NK-92 (cell line): ENCODE measurements around the gene GPR150.
"Not testable (repeated sequence)": the region's sequence is repeated elsewhere in the genome, so short reads cannot be mapped to it uniquely, and the experiment has no call there.

ENCODE experiments used
- DNase-seq: peaks from one replicate; lab custom pipeline; 2025; ENCODE audit not compliant: unreplicated experiment; lab: John Stamatoyannopoulos, UW

GPR150 gene

DNA sequence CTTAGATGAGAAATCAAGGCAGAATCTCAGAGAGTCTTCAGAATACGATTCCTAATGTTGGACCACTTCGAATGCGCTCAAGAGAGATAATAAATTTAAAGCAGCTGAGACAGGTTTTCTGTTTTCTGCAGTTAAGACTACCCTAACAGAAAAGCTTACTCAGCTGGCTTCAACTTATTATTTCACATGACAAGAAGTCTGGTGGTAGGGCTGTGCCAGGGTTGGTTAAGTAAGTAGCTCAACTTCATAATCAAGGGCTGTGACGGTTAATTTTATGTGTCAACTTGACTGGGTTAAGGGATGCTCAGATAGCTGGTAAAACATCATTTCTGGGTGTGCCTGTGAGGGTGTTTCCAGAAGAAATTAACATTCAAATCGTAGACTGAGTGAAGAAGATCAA lies 3.8 kb downstream of the GPR150 start:
- DNase-seq: no peak

DNA sequence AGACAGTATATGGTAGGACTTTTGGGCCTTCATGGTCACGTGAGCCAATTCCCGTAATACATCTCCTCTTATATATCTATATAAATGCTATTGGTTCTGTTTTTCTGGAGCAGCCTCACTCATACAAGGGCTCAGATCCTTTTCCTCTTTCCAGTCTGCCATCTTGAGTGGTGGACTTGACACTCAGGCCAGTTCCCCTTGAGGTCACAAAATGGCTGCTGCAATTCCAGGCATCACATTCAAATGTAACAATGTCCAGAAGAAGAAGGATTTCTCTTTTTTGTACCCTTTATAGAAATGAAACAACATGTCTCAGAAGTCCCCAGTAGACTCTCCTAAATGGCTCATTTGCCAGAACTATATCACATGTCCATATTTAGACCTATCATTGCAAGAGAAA lies 4.5 kb downstream of the GPR150 start:
- no peak for DNase-seq

- no peak for DNase-seq
These were observed 6.8 kb downstream of the GPR150 start for GRCh38 chr5:95626701-95627100.

DNA sequence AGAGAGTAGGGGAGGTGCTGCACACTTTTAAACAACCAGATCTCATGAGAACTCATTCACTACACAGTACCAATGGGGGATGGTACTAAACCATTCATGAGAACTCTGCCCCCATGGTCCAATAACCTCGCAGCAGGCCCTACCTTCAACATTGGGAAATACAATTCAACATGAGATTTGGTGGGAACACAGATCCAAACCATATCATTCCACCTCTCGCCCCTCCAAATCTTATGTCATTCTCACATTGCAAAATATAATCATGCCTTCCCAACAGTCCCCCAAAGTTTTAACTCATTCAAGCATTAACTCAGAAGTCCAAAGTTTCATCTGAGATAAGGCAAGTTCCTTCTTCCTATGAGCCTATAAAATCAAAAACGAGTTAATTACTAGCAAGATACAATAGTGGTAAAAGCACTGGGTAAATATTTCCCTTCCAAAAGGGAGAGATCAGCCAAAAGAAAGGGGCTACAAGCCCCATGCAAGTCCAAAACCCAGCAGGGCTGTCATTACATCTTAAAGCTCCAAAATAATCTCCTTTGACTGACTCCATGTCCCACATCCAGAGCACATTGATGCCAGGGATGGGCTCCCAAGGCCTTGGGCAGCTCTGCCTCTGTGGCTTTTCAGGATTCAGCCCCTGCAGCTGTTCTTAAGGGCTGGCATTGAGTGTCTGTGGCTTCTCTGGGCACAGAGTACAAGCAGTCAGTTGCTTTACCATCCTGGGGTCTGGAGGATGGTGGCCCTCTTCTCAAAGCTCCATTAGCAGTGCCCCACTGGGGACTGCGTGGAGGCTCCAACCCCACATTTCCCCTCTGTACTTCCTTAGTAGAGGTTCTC lies 8.3 kb downstream of the GPR150 start:
- no peak for DNase-seq

DNA sequence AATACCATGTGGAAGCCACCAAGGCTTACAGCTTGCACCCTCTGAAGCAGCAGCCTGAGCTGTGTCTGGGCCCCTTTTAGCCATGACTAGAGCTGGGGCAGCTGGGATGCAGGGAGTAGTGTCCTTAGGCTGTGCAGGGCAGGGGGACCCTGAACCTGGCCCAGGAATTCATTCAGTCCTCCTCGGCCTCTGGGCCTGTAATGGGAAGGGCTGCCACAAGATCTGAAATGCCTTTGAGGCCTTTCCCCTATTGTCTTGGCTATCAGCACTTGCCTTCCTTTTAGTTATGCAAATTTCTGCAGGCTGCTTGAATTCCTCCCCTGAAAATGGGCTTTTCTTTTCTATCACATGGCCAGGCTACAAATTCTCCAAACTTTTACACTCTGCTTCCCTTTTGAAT lies 9.0 kb downstream of the GPR150 start:
- no peak for DNase-seq

GRCh38 chr5:95630394-95630917 lies 10.6 kb downstream of the GPR150 start:
- DNase-seq: no peak

GRCh38 chr5:95631255-95631958 lies 11.5 kb downstream of the GPR150 start:
- no peak for DNase-seq

DNA sequence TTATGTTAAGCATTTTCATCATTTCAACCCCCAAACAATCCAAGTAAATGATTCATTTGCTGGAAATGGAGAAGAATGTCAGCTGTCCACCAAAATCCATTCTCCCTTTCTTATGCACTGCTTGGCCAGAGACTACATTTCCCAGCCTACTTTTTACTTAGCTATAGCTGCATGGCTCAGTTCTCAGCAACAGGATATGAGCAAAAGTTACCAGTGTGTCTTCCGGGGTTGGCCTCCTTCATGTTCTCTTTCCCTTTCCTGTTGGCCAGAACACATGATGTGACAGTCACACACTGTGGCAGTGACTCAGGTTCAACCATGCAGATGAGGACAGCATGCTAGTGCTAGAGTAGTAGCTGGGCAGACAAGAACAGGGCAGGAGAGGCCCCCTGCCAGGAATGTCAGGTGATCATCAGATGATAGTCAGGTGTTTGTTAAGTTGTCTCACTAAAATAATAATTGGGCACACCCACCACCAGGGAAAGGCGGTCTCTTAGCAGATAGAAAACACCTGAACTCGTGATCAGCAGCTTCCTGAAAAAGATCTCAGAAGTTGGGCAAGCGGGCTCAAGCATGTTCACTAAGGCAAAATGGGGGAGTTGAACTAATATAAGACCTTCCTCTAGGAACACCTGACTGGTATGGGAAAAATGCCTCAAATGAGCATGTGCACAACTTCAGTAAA lies 12.2 kb downstream of the GPR150 start:
- no peak for DNase-seq

DNA sequence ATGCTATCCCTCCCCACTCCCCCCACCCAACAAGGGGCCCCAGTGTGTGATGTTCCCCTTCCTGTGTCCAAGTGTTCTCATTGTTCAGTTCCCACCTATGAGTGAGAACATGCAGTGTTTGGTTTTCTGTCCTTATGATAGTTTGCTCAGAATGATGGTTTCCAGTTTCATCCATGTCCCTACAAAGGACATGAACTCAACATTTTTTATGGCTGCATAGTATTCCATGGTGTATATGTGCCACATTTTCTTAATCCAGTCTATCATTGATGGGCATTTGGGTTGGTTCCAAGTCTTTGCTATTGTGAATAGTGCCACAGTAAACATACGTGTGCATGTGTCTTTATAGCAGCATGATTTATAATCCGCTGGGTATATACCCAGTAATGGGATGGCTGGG lies 13.1 kb downstream of the GPR150 start:
- DNase-seq: not testable (repeated sequence)

DNA sequence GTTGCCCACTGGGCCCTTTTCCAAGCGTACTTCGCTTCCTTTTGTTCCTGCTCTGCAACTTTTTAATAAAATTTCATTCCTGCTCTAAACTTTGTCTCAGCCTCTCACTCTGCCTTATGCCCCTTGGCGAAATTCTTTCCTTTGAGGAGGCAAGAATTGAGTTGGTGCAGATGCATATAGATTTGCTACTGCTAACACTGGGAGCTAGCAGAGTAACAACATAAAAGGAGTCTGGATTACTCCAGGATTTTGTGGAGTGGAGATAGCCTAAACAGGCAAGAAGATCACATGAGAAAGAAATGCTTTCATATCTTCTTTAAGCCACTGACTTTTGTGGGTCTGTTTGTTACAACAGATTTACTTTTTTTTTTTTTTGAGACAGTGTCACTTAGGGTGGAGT lies 13.8 kb downstream of the GPR150 start:
- DNase-seq: no peak

DNA sequence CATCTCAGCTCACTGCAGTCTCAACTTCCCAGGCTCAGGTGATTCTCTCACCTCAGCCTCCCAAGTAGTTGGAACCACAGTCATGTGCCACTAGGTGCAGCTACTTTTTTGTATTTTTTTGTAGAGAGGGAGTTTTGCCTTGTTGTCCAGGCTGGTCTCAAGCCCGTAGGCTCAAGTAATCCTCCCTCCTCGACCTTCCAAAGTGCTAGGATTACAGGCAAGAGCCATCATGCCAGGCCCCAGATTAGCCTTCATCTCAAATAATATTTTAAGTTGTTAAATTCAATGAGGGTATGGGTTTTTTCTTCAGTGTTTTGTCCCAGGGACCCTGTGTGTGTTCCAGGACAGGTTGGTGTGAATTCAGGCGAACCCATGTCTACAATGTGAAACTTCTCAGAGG lies 14.2 kb downstream of the GPR150 start:
- DNase-seq: no peak

- no peak for DNase-seq
These were observed 18.7 kb downstream of the GPR150 start for GRCh38 chr5:95638632-95639031.

DNA sequence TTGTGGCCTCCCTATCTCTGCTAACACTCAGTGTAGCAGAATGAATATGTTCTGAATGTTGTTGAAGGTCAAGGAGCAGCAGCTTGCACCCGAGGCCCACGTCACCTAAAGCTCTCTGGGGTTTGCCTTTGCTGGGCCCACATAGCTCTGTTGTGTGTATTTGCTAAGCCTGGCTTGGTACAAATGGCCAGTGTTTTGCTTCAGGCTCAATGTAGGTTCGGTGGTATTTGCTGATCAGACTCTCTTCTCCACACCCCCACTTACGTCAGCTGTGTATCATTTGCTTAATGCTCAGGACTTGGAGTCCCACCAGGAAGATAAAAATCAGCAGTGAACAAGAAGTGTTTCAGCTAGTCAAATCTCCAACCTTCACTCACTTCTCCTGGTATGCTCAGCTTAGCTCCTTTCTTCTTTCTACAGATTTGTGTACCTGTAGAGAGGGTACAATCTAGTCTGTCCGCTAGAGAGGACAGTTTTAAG lies 21.9 kb downstream of the GPR150 start:
- no peak for DNase-seq

DNA sequence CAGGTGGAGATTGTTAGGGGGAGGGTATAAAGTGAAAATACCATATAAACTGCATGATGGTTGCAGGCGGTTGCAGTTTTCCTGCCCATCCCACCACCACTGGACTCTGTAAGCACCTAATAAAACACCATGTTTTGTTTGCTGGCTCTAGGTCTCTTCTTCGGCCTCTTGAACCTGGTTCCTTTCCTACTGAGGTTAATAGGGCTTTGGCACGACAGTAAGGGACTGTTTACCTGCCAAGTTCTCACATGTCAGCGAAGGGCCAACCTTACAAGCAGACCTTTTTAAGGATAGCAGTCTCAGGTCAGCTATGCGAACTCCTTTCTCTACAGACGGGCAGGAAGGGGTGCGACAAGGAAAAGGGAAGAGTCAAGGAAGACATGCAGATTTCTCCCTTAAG lies 23.3 kb downstream of the GPR150 start:
- DNase-seq: no peak

GRCh38 chr5:95644351-95645042 lies 24.6 kb downstream of the GPR150 start:
- no peak for DNase-seq

GRCh38 chr5:95646226-95646568 lies 26.3 kb downstream of the GPR150 start:
- DNase-seq: not testable (repeated sequence)

- peak; percentile 31 for DNase-seq
These were observed 26.9 kb downstream of the GPR150 start, which contains the start of gene RFESD for GRCh38 chr5:95646569-95647431. TSS of gene RFESD (plus strand) at chr5:95646777. CDS start at chr5:95652272, 5,495 bp downstream.

DNA sequence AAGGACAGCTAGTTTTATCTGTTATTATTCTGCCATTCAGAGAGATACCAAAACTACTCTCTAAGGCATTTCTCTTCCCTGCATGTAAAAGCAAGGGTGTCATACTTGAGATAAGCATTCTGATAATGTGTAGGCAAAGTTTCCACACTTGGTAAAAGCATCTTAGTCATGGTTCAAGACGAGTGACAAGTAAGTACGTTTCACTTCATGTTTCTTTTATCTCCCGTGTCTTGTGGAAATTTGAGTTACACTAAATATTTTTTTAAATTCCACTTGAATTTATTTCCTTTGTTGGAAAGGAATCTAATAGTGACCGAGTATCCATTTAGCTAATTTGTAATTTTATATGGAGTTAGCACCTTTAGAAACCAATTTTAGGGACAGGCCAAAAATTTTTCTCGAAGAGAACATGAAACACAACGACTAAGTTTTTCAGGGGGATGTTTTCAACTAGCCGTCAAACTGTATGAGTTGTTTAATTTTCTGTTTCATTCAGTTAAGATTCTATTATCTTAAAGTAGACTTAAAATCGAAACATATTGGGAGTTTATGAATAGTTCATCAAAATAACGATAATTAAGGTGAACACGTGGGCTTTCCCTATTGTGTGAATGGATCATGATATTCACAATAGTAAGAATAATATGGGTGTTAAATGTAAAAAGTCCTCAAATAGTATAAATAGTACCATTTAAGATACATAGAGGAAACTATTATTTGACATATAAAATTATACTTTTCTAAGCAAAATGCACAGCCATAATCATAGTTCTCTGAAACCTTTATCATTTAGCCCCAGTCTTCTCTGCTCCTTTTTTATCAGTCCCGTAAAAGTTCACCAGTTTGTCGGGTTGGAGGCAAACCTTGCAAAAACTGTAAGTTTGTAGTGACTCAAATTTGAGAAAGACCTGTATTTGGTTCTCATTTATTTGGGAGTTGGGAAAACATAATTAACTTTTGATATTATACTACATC lies 28.3 kb downstream of the GPR150 start:
- no peak for DNase-seq

GRCh38 chr5:95649274-95649673 lies 29.4 kb downstream of the GPR150 start:
- DNase-seq: no peak
